T-helper 17 cell (primary cell): Measurements from ENCODE around the gene TNKS2. TPM values are rescaled to one million over a fixed set of nuclear protein-coding genes. Genes with fewer than 3 reads are reported as not detected.
"Not testable (repeated sequence)": the region's sequence is repeated elsewhere in the genome, so short reads cannot be mapped to it uniquely, and the experiment has no call there.

Source experiments
- ATAC-seq: fragments of 150-1000 bp; cut with Tn5 transposase; 2 replicates; pipeline ENCODE4 v1.10.0; 2021; ENCODE audit warnings: mild to moderate bottlenecking, moderate library complexity
- DNase-seq, 3 donors: peaks; one replicate each; pipeline versions ENCODE4 v3.0.0 to v3.0.0-alpha.2; 2020 to 2021
- H3K9me3 ChIP-seq: one replicate; pipeline ENCODE4 v1.7.0; 2013; ENCODE audit warnings: low read length, mild to moderate bottlenecking; ENCODE audit not compliant: control insufficient read depth, poor library complexity, severe bottlenecking
- H3K27ac Mint-ChIP-seq: one replicate; pipeline ENCODE4 v1.8.0; 2022; ENCODE audit warnings: mild to moderate bottlenecking, moderate library complexity, mixed read lengths
- H3K27me3 Mint-ChIP-seq: one replicate; pipeline ENCODE4 v1.8.0; 2022; ENCODE audit warnings: mixed read lengths
- H3K36me3 Mint-ChIP-seq: one replicate; pipeline ENCODE4 v1.8.0; 2022; ENCODE audit warnings: low read depth, mixed read lengths
- H3K4me1 Mint-ChIP-seq: one replicate; pipeline ENCODE4 v1.8.0; 2022; ENCODE audit warnings: mild to moderate bottlenecking, mixed read lengths
- H3K4me3 Mint-ChIP-seq: one replicate; pipeline ENCODE4 v1.8.0; 2022; ENCODE audit warnings: mild to moderate bottlenecking, moderate library complexity, mixed read lengths
- total RNA-seq, 4 donors: library from RNA in 2 of 4; stranded (reverse) in 2 of 4; gene quantifications; one replicate each; pipeline ENCODE4 v1.2.3 and lab custom pipeline; 2022 to 2026

TNKS2 gene
- total RNA-seq, 2 donors from 2014 or later, result 43.4 to 50.6 TPM

GRCh38 chr10:91887272-91888076 lies 89.2 kb downstream of the TNKS2 start:
- peaks cover 23% of the 10 kb centered on the region for H3K27me3 Mint-ChIP-seq

DNA sequence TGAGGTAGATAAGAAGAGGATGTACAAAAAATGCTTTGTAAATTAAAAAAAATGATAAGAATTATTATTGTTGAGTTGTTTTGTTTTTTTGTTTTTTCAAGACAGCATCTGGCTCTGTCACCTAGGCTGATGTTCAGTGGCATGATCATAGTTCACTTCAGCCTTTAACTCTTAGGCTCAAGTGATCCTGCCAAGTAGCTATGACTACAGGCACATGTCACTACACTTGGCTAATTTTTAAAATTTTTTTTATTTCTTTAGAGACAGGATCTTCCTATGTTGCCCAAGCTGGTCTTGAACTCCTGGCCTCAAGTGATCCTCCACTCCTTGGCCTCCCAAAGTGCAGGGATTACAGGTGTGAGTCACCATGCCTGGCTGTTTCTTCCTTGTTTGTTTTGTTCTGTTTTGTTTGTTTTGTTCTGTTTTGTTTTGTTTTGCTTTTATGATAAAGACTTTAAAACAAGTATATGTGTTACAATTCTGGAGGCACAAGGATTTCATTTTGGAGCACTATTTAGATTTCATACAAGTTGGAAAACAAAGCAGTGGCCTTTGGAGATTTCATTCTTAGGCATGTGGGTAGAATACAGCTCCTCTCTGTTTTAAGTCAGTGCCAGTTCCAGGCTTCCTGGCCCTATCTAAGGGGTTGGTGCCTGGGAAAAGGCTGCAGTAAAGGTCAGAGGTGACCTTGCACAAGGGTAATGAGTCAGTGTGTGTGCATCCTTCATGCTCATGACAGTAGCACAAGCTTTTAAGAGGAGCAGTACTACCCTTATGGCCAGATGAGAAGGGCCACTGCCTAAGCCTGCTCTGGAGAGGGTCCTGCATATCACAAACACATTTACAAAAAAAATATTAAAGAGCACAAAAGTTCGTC lies 93.1 kb downstream of the TNKS2 start:
- Mint-ChIP-seq H3K4me3 (no peak overlapping the region), H3K27ac (no peak overlapping the region), H3K27me3 (peaks cover 20% of the 10 kb centered on the region), H3K36me3 (peaks cover 2% of the 10 kb centered on the region), H3K4me1 (peaks cover 12% of the 10 kb centered on the region)
- H3K9me3 ChIP-seq, result no peaks in the 10 kb centered on the region
- DNase-seq (no peak), ATAC-seq (no peak)

More at GRCh38 chr10:91887272-91888076, 89.2 kb downstream of the TNKS2 start:
- peak overlapping the region; percentile 92 for H3K4me3 Mint-ChIP-seq
- no peak overlapping the region for H3K27ac Mint-ChIP-seq
- ATAC-seq (peak; percentile 74), DNase-seq (peak in 1 of 3 donors; percentile 18)
- no peaks in the 10 kb centered on the region for H3K9me3 ChIP-seq
- H3K36me3 Mint-ChIP-seq, result peaks cover 2% of the 10 kb centered on the region
- peaks cover 10% of the 10 kb centered on the region for H3K4me1 Mint-ChIP-seq

DNA sequence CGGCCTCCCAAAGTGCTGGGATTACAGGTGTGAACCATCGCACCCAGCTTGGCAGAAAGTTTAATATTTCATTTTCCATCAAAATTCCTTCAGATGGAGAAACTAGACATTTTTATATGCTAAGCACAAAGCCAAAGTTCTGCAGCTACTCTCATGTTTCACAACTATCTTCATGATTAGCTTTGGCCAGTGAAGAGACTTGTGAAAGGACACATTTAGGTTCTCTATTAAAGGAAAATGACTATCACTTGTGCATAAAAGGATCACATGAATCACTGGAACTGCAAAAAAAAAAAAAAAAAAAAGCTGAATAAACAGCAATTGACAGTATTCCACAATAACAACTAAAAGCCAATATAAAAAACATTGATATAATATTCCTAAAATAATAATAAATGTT lies 94.8 kb downstream of the TNKS2 start:
- peaks cover 2% of the 10 kb centered on the region for H3K36me3 Mint-ChIP-seq
- peaks cover 2% of the 10 kb centered on the region for H3K4me1 Mint-ChIP-seq
- no peak overlapping the region for H3K27ac Mint-ChIP-seq
- ATAC-seq (no peak), DNase-seq (no peak)
- no peaks in the 10 kb centered on the region for H3K9me3 ChIP-seq
- peaks cover 29% of the 10 kb centered on the region for H3K27me3 Mint-ChIP-seq
- H3K4me3 Mint-ChIP-seq, result no peak overlapping the region

GRCh38 chr10:91894261-91894685 lies 96.0 kb downstream of the TNKS2 start:
- H3K4me1 Mint-ChIP-seq, H3K36me3 Mint-ChIP-seq, H3K27ac Mint-ChIP-seq, H3K9me3 ChIP-seq, H3K4me3 Mint-ChIP-seq, DNase-seq: not testable (repeated sequence)
- H3K27me3 Mint-ChIP-seq, result peaks cover 35% of the 10 kb centered on the region
- ATAC-seq, result peak; percentile 33

DNA sequence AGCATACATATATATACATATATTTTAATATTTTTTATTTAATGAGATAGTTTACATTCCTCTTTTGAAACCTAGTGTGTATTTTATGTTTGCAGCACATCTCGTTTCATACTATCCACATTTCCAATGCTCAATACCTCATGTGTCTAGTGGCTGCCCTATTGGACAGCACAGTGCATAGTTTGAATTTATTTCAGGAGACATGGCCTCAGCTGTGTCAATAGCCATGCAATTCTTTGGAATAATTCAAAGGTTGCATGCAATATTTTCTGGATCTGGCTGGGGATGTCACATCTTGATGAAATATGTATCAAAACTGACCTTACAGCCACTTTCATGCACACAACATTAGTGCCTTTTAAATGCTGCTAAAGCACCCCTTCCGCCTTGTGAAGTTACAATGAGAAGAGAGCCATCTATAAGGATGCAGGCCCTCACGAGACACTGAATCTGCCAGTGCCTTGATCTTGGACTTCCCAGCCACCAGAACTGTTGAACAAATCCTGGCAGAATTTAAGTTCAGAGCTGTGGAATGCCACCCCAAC lies 98.1 kb downstream of the TNKS2 start:
- DNase-seq, result no peak
- no peak overlapping the region for H3K4me3 Mint-ChIP-seq
- H3K36me3 Mint-ChIP-seq, result peaks cover 2% of the 10 kb centered on the region
- H3K27ac Mint-ChIP-seq, result no peak overlapping the region
- no peak for ATAC-seq
- no peaks in the 10 kb centered on the region for H3K9me3 ChIP-seq
- H3K4me1 Mint-ChIP-seq, result peaks cover 6% of the 10 kb centered on the region
- H3K27me3 Mint-ChIP-seq, result peaks cover 35% of the 10 kb centered on the region

DNA sequence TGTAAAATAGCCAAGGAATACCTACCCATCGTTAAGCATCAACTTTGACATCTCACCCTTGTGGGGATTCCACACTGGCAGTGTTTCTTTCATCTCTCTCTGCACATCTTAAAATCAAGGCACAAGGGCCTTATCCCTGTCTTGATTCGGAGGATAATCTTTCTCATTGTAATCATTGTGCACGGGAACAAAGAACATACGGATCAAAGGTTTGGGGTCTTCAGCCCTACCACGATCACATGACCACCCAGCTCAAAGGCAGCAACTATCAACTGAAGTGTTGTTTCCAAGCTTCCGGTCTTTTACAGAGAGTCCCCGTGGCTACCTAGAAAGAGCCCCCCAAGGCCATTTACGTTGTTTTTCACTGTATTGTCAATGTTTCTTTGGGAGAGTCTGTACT lies 99.2 kb downstream of the TNKS2 start:
- Mint-ChIP-seq H3K4me1 (peaks cover 14% of the 10 kb centered on the region), H3K27ac (no peak overlapping the region), H3K27me3 (peaks cover 30% of the 10 kb centered on the region), H3K4me3 (no peak overlapping the region), H3K36me3 (peaks cover 2% of the 10 kb centered on the region)
- no peaks in the 10 kb centered on the region for H3K9me3 ChIP-seq
- ATAC-seq, result no peak
- DNase-seq, result no peak

DNA sequence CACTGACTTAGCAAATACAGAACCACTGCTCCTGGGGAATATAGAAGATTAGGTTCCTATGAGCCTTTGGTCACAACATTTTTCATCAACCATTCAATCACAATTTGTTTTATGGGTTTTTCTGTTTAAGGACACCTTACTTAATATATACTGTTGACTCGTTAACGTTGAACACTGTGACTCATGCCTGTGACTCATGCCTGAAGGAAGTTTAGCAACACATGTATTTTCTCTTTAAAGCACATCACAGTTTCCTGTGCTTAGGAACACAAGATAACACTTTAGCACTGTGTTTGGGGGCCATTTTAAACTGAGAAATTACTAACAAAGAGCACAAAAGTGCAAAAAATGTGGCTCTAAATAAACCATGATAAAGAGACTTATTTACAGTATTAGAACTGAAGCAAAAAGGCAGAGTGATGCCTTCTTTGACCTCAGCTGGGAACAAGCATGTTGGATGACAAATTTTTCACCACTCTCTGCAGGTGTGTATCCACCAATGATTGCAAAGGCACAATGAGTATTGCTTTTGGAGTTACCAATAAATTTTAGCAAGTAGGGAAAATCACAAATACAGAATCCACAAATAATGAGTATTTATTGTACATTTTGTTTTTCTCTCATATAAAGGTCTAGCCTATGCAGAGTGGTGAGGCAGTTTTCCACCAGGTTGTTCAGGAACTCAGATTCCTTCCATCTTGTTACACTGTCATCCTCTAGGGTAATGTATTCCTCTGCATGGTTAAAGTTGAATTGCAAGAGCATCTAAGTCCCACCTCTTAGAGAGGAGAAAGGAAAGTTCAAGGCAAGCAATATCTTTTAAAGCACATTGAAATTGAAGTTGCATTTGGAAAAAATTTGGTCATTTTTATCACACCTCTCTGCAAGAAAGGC lies 103.8 kb downstream of the TNKS2 start:
- Mint-ChIP-seq H3K4me3 (no peak overlapping the region), H3K27ac (no peak overlapping the region), H3K27me3 (peaks cover 22% of the 10 kb centered on the region), H3K4me1 (peaks cover 16% of the 10 kb centered on the region), H3K36me3 (peaks cover 2% of the 10 kb centered on the region)
- ATAC-seq, result peak; percentile 87
- H3K9me3 ChIP-seq, result no peaks in the 10 kb centered on the region
- no peak for DNase-seq

GRCh38 chr10:91907033-91907594 lies 108.9 kb downstream of the TNKS2 start:
- no peak for DNase-seq
- no peaks in the 10 kb centered on the region for H3K27me3 Mint-ChIP-seq
- peaks cover 17% of the 10 kb centered on the region for H3K4me1 Mint-ChIP-seq
- H3K36me3 Mint-ChIP-seq, result no peaks in the 10 kb centered on the region
- peak overlapping the region; percentile 81 for H3K27ac Mint-ChIP-seq
- no peak for ATAC-seq
- no peaks in the 10 kb centered on the region for H3K9me3 ChIP-seq
- peak overlapping the region; percentile 89 for H3K4me3 Mint-ChIP-seq

DNA sequence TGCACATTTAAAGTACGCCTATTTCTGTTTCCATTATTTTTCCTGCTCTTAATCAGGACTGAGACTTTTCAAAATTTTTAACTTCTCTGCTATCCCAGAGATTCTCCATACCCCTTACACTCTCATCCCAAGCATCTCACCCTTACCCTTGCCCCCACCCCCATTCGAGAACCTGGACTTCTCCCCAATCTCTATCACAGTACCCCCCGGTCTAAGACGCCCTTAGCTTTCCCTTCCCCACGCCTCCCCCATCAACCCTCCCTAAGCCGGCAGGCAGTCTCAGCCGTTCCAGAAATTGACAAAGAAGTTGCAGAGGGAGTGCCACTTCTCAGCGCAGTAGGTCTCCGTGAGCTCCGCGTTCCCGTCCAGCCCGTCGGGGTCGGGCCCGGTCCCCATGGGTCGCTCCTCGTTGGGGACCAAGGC lies 109.7 kb downstream of the TNKS2 start:
- ATAC-seq, result no peak

DNA sequence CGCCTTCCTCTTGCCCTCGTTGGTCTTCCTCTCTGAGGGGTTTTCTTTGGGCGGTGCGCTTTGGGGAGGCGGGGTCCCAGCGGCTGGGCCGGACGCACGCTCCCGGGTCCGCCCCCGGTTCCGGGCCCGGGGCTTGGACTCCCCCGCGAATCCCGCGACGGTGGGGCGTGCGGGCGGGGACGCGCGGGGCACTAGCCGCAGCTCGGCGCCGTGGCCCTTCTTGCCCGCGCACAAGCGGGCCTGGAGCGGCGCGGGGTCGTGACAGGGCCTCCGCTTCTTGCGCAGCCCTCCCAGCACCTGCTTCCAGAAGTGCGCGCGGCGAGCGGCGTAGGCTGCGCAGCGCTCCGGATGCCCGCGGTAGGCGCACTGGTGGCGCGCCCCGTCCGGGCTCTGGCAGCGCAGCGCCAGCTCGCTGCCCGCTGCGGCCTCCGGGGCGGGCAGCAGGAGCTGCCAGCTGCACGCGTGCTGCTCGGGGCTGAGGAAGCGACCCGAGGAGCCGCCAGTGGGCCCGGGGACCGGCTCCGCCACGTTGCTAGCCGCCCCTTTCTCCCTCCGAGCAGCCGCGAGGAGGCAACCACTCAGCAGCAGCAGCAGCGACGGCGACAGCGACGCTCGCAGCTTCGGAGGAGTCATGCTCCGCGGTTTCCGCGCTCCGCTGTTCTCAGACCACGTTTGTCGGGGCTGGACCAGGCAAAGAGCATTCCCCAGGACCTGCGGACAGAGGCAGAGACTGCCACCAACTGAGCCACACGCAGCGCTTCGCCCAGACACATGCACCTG lies 110.3 kb downstream of the TNKS2 start:
- no peaks in the 10 kb centered on the region for H3K9me3 ChIP-seq
- DNase-seq (peak; percentile 46 to 59 (median 49)), ATAC-seq (peak; percentile 90)
- H3K4me1 Mint-ChIP-seq, result peaks cover 15% of the 10 kb centered on the region
- peak overlapping the region; percentile 82 for H3K27ac Mint-ChIP-seq
- no peaks in the 10 kb centered on the region for H3K36me3 Mint-ChIP-seq
- peak overlapping the region; percentile 95 for H3K4me3 Mint-ChIP-seq
- peaks cover 7% of the 10 kb centered on the region for H3K27me3 Mint-ChIP-seq

More for the DNA sequence above, 109.7 kb downstream of the TNKS2 start:
- Mint-ChIP-seq H3K36me3 (no peaks in the 10 kb centered on the region), H3K27ac (peak overlapping the region; percentile 81), H3K4me1 (peaks cover 15% of the 10 kb centered on the region), H3K4me3 (peak overlapping the region; percentile 89), H3K27me3 (peaks cover 1% of the 10 kb centered on the region)
- H3K9me3 ChIP-seq, result no peaks in the 10 kb centered on the region
- no peak for DNase-seq

GRCh38 chr10:91909117-91909677 lies 111.0 kb downstream of the TNKS2 start, which contains the start of gene FGFBP3:
TSS of gene FGFBP3 (minus strand) at chr10:91909486. CDS start at chr10:91908969, 517 bp downstream.
- peaks cover 15% of the 10 kb centered on the region for H3K4me1 Mint-ChIP-seq
- H3K27me3 Mint-ChIP-seq, result peaks cover 11% of the 10 kb centered on the region
- ATAC-seq (peak; percentile 21), DNase-seq (no peak)
- H3K4me3 Mint-ChIP-seq, result peak within 1 kb of the TSS; percentile 95
- H3K27ac Mint-ChIP-seq, result peak within 1 kb of the TSS; percentile 82
- no peaks in the 10 kb centered on the region for H3K36me3 Mint-ChIP-seq
- H3K9me3 ChIP-seq, result no peaks in the 10 kb centered on the region
